Panc1 (cell line): ENCODE data around the gene ST3GAL4.

Source experiments
- POLR2AphosphoS5 ChIP-seq: IDR thresholded peaks from 2 replicates; pipeline ENCODE4 v1.6.1; 2012; ENCODE audit warnings: mild to moderate bottlenecking, low read depth, low read length, moderate library complexity
- REST ChIP-seq, 2 experiments: IDR thresholded peaks; 2 replicates each; pipeline ENCODE4 v1.6.1; 2011 to 2012; ENCODE audit warnings: low read depth in 2 of 2, control low read depth in 1 of 2, low read length in 1 of 2, mild to moderate bottlenecking in 1 of 2, moderate library complexity in 1 of 2; ENCODE audit not compliant: insufficient read depth in 1 of 2
- TF ChIP-seq, protein P1 (sequence below): fragments of 450-650 bp; IDR thresholded peaks from 2 replicates; pipeline ENCODE4 v1.5.1; 2017; ENCODE audit warnings: mild to moderate bottlenecking

GRCh38 chr11:126317432-126317755 is 38.1 kb upstream of the ST3GAL4 start:
- TF ChIP-seq, protein P1, sequence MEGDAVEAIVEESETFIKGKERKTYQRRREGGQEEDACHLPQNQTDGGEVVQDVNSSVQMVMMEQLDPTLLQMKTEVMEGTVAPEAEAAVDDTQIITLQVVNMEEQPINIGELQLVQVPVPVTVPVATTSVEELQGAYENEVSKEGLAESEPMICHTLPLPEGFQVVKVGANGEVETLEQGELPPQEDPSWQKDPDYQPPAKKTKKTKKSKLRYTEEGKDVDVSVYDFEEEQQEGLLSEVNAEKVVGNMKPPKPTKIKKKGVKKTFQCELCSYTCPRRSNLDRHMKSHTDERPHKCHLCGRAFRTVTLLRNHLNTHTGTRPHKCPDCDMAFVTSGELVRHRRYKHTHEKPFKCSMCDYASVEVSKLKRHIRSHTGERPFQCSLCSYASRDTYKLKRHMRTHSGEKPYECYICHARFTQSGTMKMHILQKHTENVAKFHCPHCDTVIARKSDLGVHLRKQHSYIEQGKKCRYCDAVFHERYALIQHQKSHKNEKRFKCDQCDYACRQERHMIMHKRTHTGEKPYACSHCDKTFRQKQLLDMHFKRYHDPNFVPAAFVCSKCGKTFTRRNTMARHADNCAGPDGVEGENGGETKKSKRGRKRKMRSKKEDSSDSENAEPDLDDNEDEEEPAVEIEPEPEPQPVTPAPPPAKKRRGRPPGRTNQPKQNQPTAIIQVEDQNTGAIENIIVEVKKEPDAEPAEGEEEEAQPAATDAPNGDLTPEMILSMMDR, result no peak
- TF ChIP-seq POLR2AphosphoS5, result no peak
- TF ChIP-seq REST (IDR thresholded peaks at IDR 0.05; ENCODE audit: insufficient read depth in 1 of 2, low read depth in 2 of 2, low read length in 1 of 2), result no peak
